WTC11 (cell line): Measurements from ENCODE around the gene FBXO39. TPM values are rescaled to one million over a fixed set of nuclear protein-coding genes. Genes with fewer than 3 reads are reported as not detected.

Source experiments
- ATAC-seq: fragments of 200-7000 bp; cut with Tn5 transposase; 2 replicates; pipeline ENCODE4 v1.10.0; 2021; ENCODE audit warnings: mild to moderate bottlenecking, moderate library complexity
- CTCF ChIA-PET: fragments of 300-600 bp; sonication (Branson Sonifier 250); formaldehyde crosslinking; loops from one replicate; lab custom pipeline; 2021; ENCODE audit warnings: antibody characterized with exemption; lab: Charles Lee
- POLR2A ChIA-PET: fragments of 350-600 bp; sonication (Branson Sonifier 250); formaldehyde crosslinking; loops from one replicate; lab custom pipeline; 2021; ENCODE audit warnings: antibody characterized with exemption; lab: Charles Lee
- DNase-seq: peaks from one replicate; pipeline ENCODE4 v3.0.0; 2021; ENCODE audit warnings: low spot score
- H3K27ac Mint-ChIP-seq: 2 replicates; pipeline ENCODE4 v1.8.0; 2021; ENCODE audit warnings: mixed read lengths
- H3K27me3 Mint-ChIP-seq: 2 replicates; pipeline ENCODE4 v1.8.0; 2021; ENCODE audit warnings: low read depth, mild to moderate bottlenecking, moderate library complexity, mixed read lengths
- H3K36me3 Mint-ChIP-seq: 2 replicates; pipeline ENCODE4 v1.8.0; 2021; ENCODE audit warnings: mixed read lengths
- H3K4me1 Mint-ChIP-seq: 2 replicates; pipeline ENCODE4 v1.8.0; 2022; ENCODE audit warnings: mixed read lengths
- H3K4me3 Mint-ChIP-seq: 2 replicates; pipeline ENCODE4 v1.8.0; 2021; ENCODE audit warnings: mild to moderate bottlenecking, moderate library complexity, mixed read lengths
- H3K9me3 Mint-ChIP-seq: 2 replicates; pipeline ENCODE4 v1.8.0; 2021; ENCODE audit warnings: mixed read lengths
- ATF1 ChIP-seq: sonication (generic); formaldehyde crosslinking; IDR thresholded peaks from 2 replicates; pipeline ENCODE4 v1.8.1; 2023; ENCODE audit warnings: mild to moderate bottlenecking, moderate library complexity, missing genetic modification reagents
- FOXJ3 ChIP-seq: sonication (generic); formaldehyde crosslinking; IDR thresholded peaks from 2 replicates; pipeline ENCODE4 v1.9.0; 2021; ENCODE audit warnings: missing genetic modification reagents, mild to moderate bottlenecking, borderline replicate concordance
- KAT7 ChIP-seq: sonication (generic); formaldehyde crosslinking; IDR thresholded peaks from 2 replicates; pipeline ENCODE4 v1.8.1; 2023; ENCODE audit warnings: missing genetic modification reagents, mild to moderate bottlenecking, borderline replicate concordance
- NFE2L1 ChIP-seq: sonication (generic); formaldehyde crosslinking; IDR thresholded peaks from 2 replicates; pipeline ENCODE4 v1.8.1; 2023; ENCODE audit warnings: missing genetic modification reagents
- NR3C1 ChIP-seq: sonication (generic); formaldehyde crosslinking; conservative IDR thresholded peaks from 2 replicates; pipeline ENCODE4 v1.8.1; 2023; ENCODE audit warnings: low read depth, mild to moderate bottlenecking, missing genetic modification reagents
- RELA ChIP-seq: sonication (generic); formaldehyde crosslinking; IDR thresholded peaks from 2 replicates; pipeline ENCODE4 v1.8.1; 2022; ENCODE audit warnings: missing genetic modification reagents, mild to moderate bottlenecking, borderline replicate concordance
- TCF7 ChIP-seq: sonication (generic); formaldehyde crosslinking; IDR thresholded peaks from 2 replicates; pipeline ENCODE4 v1.8.0; 2022; ENCODE audit warnings: mild to moderate bottlenecking, low read depth, missing genetic modification reagents, moderate library complexity
- TEAD4 ChIP-seq: sonication (generic); formaldehyde crosslinking; IDR thresholded peaks from 2 replicates; pipeline ENCODE4 v1.8.0; 2022; ENCODE audit warnings: mild to moderate bottlenecking, missing genetic modification reagents
- ZNF138 ChIP-seq: sonication (generic); formaldehyde crosslinking; conservative IDR thresholded peaks from 2 replicates; pipeline ENCODE4 v1.8.1; 2022; ENCODE audit warnings: mild to moderate bottlenecking, moderate library complexity, missing genetic modification reagents
- ZNF232 ChIP-seq: sonication (generic); formaldehyde crosslinking; IDR thresholded peaks from 2 replicates; pipeline ENCODE4 v1.8.0; 2022; ENCODE audit warnings: mild to moderate bottlenecking, missing genetic modification reagents
- ZNF317 ChIP-seq: sonication (generic); formaldehyde crosslinking; IDR thresholded peaks from 2 replicates; pipeline ENCODE4 v1.8.1; 2023; ENCODE audit warnings: low read depth, mild to moderate bottlenecking, moderate library complexity, missing genetic modification reagents, borderline replicate concordance
- ZNF416 ChIP-seq: fragments of 250-450 bp; sonication (Bioruptor Pico); IDR thresholded peaks from 2 replicates; pipeline ENCODE4 v1.9.0; 2021; ENCODE audit warnings: mild to moderate bottlenecking, inconsistent platforms
- ZNF423 ChIP-seq: fragments of 250-450 bp; sonication (Bioruptor Pico); IDR thresholded peaks from 2 replicates; pipeline ENCODE4 v2.1.2; 2022; ENCODE audit warnings: mild to moderate bottlenecking, moderate library complexity
- total RNA-seq: library from RNA; stranded (reverse); gene quantifications from 3 replicates; pipeline ENCODE4 v1.2.3, GENCODE V29; 2021
- TF ChIP-seq, protein P1 (sequence below): fragments of 250-450 bp; sonication (Bioruptor Pico); IDR thresholded peaks from 2 replicates; pipeline ENCODE4 v2.1.2; 2022; ENCODE audit warnings: mild to moderate bottlenecking, moderate library complexity
- TF ChIP-seq, protein P2 (sequence below): sonication (generic); formaldehyde crosslinking; IDR thresholded peaks from 2 replicates; pipeline ENCODE4 v1.8.1; 2023; ENCODE audit warnings: mild to moderate bottlenecking, missing genetic modification reagents
- TF ChIP-seq, protein P3 (sequence below): fragments of 250-450 bp; sonication (Bioruptor Pico); conservative IDR thresholded peaks from 2 replicates; pipeline ENCODE4 v1.9.0; 2021; ENCODE audit warnings: mild to moderate bottlenecking
- TF ChIP-seq, protein P4 (sequence below): sonication (generic); formaldehyde crosslinking; conservative IDR thresholded peaks from 2 replicates; pipeline ENCODE4 v1.8.1; 2023; ENCODE audit warnings: mild to moderate bottlenecking, low read depth, missing genetic modification reagents, moderate library complexity
- TF ChIP-seq, protein P5 (sequence below): fragments of 250-450 bp; sonication (Bioruptor Pico); IDR thresholded peaks from 2 replicates; pipeline ENCODE4 v1.9.0; 2021; ENCODE audit warnings: mild to moderate bottlenecking
- TF ChIP-seq, protein P6 (sequence below): fragments of 250-450 bp; sonication (Bioruptor Pico); IDR thresholded peaks from 2 replicates; pipeline ENCODE4 v1.8.0; 2021; ENCODE audit warnings: mild to moderate bottlenecking
- TF ChIP-seq, protein P7 (sequence below): sonication (generic); formaldehyde crosslinking; IDR thresholded peaks from 2 replicates; pipeline ENCODE4 v1.8.1; 2023; ENCODE audit warnings: mild to moderate bottlenecking, missing genetic modification reagents, moderate library complexity
- TF ChIP-seq, protein P8 (sequence below): sonication (generic); formaldehyde crosslinking; IDR thresholded peaks from 2 replicates; pipeline ENCODE4 v1.8.1; 2023; ENCODE audit warnings: mild to moderate bottlenecking, missing genetic modification reagents
- TF ChIP-seq, protein P9 (sequence below): sonication (generic); formaldehyde crosslinking; IDR thresholded peaks from 2 replicates; pipeline ENCODE4 v1.8.1; 2023; ENCODE audit warnings: mild to moderate bottlenecking, moderate library complexity, missing genetic modification reagents

The FBXO39 gene
- total RNA-seq, 1 experiment from 2014 or later, result not detected

DNA sequence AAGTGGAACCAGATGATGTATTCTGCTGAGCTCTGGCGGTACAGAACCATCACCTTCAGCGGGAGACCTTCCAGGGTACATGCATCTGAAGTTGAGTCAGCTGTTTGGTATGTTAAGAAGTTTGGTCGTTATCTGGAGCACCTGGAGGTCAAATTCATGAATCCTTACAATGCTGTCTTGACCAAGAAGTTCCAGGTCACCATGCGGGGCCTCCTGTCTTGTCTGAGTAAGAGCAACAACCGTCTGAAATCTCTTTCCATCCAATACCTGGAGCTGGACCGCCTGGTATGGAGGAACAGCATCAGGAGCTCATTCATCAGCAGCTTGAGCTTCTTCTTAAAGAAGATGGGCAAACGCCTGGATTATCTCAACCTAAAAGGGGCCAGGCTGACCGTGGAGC, 4.0 kb downstream of the FBXO39 start:
- DNase-seq (no peak), ATAC-seq (no peak)
- Mint-ChIP-seq H3K36me3 (no peaks in the 10 kb centered on the region), H3K9me3 (no peaks in the 10 kb centered on the region; the same call in 1 of the 2 replicates), H3K4me3 (no peak overlapping the region), H3K27me3 (peaks cover 49% of the 10 kb centered on the region), H3K27ac (no peak overlapping the region), H3K4me1 (peaks cover 2% of the 10 kb centered on the region; the same call in 1 of the 2 replicates)
- ChIA-PET POLR2A (no interaction called here), CTCF (interaction anchor here (2.2 kb wide), 1 partner anchor 114 kb away, joined by 5 read pairs; no protein-coding TSS in a partner anchor)
- no peak for TF ChIP-seq KAT7
- TF ChIP-seq, protein P1, sequence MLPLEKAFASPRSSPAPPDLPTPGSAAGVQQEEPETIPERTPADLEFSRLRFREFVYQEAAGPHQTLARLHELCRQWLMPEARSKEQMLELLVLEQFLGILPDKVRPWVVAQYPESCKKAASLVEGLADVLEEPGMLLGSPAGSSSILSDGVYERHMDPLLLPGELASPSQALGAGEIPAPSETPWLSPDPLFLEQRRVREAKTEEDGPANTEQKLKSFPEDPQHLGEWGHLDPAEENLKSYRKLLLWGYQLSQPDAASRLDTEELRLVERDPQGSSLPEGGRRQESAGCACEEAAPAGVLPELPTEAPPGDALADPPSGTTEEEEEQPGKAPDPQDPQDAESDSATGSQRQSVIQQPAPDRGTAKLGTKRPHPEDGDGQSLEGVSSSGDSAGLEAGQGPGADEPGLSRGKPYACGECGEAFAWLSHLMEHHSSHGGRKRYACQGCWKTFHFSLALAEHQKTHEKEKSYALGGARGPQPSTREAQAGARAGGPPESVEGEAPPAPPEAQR (CRISPR knock-in tag), result no peak
- TF ChIP-seq ZNF423 (CRISPR knock-in tag), result no peak
- TF ChIP-seq ZNF317 (CRISPR knock-in tag), result no peak
- no peak for TF ChIP-seq ZNF416
- TF ChIP-seq, protein P2, sequence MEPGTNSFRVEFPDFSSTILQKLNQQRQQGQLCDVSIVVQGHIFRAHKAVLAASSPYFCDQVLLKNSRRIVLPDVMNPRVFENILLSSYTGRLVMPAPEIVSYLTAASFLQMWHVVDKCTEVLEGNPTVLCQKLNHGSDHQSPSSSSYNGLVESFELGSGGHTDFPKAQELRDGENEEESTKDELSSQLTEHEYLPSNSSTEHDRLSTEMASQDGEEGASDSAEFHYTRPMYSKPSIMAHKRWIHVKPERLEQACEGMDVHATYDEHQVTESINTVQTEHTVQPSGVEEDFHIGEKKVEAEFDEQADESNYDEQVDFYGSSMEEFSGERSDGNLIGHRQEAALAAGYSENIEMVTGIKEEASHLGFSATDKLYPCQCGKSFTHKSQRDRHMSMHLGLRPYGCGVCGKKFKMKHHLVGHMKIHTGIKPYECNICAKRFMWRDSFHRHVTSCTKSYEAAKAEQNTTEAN (CRISPR knock-in tag), result no peak
- TF ChIP-seq, protein P3, sequence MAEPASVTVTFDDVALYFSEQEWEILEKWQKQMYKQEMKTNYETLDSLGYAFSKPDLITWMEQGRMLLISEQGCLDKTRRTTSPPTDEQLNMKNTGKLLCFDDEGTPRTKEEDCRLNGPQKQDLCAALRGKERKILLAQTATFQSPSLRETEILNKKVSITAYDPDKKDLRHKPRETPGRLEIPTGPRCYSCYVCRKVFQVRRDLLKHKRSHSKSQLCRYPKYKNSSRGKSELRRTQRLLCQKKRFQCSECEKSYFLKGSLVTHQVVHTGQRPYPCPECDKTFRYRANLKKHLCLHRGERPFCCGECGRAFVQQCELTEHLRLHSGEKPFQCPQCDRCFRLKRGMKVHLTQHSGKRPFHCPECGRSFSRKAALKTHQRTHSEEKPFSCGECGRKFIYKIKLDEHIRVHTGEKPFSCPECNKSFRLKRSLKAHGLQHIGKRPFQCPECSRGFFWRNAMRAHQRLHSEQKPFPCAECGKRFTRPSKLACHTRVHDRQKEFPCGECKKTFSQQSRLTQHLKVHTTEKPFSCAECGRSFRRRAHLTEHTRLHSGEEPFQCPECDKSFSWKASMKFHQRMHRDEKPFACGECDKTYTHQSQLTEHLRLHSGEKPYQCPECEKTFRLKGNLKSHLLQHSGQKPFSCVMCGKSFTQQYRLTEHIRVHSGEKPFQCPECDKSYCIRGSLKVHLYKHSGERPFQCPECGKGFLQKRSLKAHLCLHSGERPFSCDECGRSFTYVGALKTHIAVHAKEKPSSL (CRISPR knock-in tag), result no peak
- TF ChIP-seq, protein P4, sequence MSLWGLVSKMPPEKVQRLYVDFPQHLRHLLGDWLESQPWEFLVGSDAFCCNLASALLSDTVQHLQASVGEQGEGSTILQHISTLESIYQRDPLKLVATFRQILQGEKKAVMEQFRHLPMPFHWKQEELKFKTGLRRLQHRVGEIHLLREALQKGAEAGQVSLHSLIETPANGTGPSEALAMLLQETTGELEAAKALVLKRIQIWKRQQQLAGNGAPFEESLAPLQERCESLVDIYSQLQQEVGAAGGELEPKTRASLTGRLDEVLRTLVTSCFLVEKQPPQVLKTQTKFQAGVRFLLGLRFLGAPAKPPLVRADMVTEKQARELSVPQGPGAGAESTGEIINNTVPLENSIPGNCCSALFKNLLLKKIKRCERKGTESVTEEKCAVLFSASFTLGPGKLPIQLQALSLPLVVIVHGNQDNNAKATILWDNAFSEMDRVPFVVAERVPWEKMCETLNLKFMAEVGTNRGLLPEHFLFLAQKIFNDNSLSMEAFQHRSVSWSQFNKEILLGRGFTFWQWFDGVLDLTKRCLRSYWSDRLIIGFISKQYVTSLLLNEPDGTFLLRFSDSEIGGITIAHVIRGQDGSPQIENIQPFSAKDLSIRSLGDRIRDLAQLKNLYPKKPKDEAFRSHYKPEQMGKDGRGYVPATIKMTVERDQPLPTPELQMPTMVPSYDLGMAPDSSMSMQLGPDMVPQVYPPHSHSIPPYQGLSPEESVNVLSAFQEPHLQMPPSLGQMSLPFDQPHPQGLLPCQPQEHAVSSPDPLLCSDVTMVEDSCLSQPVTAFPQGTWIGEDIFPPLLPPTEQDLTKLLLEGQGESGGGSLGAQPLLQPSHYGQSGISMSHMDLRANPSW (CRISPR knock-in tag), result no peak
- TF ChIP-seq ATF1, result no peak
- TF ChIP-seq FOXJ3, result no peak
- TF ChIP-seq, protein P5, sequence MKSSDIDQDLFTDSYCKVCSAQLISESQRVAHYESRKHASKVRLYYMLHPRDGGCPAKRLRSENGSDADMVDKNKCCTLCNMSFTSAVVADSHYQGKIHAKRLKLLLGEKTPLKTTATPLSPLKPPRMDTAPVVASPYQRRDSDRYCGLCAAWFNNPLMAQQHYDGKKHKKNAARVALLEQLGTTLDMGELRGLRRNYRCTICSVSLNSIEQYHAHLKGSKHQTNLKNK (CRISPR knock-in tag), result no peak
- TF ChIP-seq TCF7 (CRISPR knock-in tag), result no peak
- TF ChIP-seq NR3C1 (CRISPR knock-in tag), result no peak
- TF ChIP-seq, protein P6, sequence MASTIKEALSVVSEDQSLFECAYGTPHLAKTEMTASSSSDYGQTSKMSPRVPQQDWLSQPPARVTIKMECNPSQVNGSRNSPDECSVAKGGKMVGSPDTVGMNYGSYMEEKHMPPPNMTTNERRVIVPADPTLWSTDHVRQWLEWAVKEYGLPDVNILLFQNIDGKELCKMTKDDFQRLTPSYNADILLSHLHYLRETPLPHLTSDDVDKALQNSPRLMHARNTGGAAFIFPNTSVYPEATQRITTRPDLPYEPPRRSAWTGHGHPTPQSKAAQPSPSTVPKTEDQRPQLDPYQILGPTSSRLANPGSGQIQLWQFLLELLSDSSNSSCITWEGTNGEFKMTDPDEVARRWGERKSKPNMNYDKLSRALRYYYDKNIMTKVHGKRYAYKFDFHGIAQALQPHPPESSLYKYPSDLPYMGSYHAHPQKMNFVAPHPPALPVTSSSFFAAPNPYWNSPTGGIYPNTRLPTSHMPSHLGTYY (CRISPR knock-in tag), result no peak

DNA sequence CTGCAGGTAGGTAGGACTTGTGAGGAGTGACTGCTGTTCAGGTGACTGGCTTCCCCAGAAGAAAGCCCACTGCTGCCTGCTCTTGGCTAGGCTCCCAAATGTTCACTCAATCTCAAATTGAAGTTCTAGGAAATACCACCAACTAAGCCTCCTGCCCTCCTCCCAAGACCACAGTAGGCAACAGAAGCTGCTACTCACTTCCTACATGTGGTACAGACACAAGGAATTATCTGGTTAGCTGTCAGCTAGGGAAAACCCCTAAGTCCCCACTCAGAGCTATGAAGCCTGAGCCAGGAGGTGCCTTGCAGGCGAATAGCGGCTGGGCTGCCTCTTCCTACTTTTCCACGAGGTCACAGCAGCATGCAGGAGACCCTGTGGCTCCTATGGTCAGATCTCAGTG, 4.9 kb downstream of the FBXO39 start:
- ChIA-PET CTCF (interaction anchor here (0.9 to 2.2 kb wide), 2 partner anchors 73 to 113 kb away, joined by 4 to 5 read pairs; no protein-coding TSS in a partner anchor), POLR2A (no interaction called here)
- Mint-ChIP-seq H3K27ac (no peak overlapping the region), H3K4me1 (peaks cover 2% of the 10 kb centered on the region; the same call in 1 of the 2 replicates), H3K9me3 (peaks cover 3% of the 10 kb centered on the region; the same call in 1 of the 2 replicates), H3K27me3 (peaks cover 44% of the 10 kb centered on the region), H3K4me3 (no peak overlapping the region), H3K36me3 (no peaks in the 10 kb centered on the region)
- ATAC-seq (no peak), DNase-seq (no peak)
- TF ChIP-seq ZNF138 (CRISPR knock-in tag) (no peak), TEAD4 (CRISPR knock-in tag) (no peak), RELA (CRISPR knock-in tag) (no peak), ZNF232 (CRISPR knock-in tag) (no peak), NFE2L1 (no peak)
- TF ChIP-seq, protein P7, sequence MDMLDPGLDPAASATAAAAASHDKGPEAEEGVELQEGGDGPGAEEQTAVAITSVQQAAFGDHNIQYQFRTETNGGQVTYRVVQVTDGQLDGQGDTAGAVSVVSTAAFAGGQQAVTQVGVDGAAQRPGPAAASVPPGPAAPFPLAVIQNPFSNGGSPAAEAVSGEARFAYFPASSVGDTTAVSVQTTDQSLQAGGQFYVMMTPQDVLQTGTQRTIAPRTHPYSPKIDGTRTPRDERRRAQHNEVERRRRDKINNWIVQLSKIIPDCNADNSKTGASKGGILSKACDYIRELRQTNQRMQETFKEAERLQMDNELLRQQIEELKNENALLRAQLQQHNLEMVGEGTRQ (CRISPR knock-in tag), result no peak
- TF ChIP-seq, protein P8, sequence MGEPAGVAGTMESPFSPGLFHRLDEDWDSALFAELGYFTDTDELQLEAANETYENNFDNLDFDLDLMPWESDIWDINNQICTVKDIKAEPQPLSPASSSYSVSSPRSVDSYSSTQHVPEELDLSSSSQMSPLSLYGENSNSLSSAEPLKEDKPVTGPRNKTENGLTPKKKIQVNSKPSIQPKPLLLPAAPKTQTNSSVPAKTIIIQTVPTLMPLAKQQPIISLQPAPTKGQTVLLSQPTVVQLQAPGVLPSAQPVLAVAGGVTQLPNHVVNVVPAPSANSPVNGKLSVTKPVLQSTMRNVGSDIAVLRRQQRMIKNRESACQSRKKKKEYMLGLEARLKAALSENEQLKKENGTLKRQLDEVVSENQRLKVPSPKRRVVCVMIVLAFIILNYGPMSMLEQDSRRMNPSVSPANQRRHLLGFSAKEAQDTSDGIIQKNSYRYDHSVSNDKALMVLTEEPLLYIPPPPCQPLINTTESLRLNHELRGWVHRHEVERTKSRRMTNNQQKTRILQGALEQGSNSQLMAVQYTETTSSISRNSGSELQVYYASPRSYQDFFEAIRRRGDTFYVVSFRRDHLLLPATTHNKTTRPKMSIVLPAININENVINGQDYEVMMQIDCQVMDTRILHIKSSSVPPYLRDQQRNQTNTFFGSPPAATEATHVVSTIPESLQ (CRISPR knock-in tag), result no peak
- TF ChIP-seq, protein P9, sequence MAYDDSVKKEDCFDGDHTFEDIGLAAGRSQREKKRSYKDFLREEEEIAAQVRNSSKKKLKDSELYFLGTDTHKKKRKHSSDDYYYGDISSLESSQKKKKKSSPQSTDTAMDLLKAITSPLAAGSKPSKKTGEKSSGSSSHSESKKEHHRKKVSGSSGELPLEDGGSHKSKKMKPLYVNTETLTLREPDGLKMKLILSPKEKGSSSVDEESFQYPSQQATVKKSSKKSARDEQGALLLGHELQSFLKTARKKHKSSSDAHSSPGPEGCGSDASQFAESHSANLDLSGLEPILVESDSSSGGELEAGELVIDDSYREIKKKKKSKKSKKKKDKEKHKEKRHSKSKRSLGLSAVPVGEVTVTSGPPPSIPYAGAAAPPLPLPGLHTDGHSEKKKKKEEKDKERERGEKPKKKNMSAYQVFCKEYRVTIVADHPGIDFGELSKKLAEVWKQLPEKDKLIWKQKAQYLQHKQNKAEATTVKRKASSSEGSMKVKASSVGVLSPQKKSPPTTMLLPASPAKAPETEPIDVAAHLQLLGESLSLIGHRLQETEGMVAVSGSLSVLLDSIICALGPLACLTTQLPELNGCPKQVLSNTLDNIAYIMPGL, result no peak
